Measurements from ENCODE around the gene RASSF1. TPM values are rescaled to one million over a fixed set of nuclear protein-coding genes. Genes with fewer than 3 reads are reported as not detected.

The RASSF1 gene
- total and polyA plus RNA-seq, 2 of the 13 experiments (the other 11 are each of a cell fraction or from before 2014, with no cell fraction given) = 10.2 to 27.5 TPM

GRCh38 chr3:50298836-50299637 is 41.6 kb downstream of the RASSF1 start, which contains the start of the genes HYAL3 and NAA80 (continued):
- TF ChIP-seq ZBTB20 (CRISPR knock-in tag; IDR thresholded peaks at IDR 0.05; ENCODE audit: borderline replicate concordance, low read depth) (0 out of 2 replicates have a peak, but pooled peaks have one; percentile 49), ATAD3A (CRISPR knock-in tag; IDR thresholded peaks at IDR 0.05) (no peak), ZNF326 (CRISPR knock-in tag; IDR thresholded peaks at IDR 0.05; ENCODE audit: borderline replicate concordance) (peak; percentile 39; the same call in 1 of the 2 replicates), EED (CRISPR knock-in tag; IDR thresholded peaks at IDR 0.05) (peak; percentile 64; the same call in 1 of the 2 replicates), ZNF570 (CRISPR knock-in tag; IDR thresholded peaks at IDR 0.05; ENCODE audit: borderline replicate concordance) (no peak), U2AF2 (IDR thresholded peaks at IDR 0.05; ENCODE audit: low read depth, low read length) (no peak), ZNF883 (CRISPR knock-in tag; IDR thresholded peaks at IDR 0.05; ENCODE audit: not compliant biosample characterization) (no peak), ZNF660 (CRISPR knock-in tag; IDR thresholded peaks at IDR 0.05; ENCODE audit: borderline replicate concordance, low read depth) (no peak), ZNF770 (CRISPR knock-in tag; IDR thresholded peaks at IDR 0.05) (0 out of 2 replicates have a peak, but pooled peaks have one; percentile 38), RARA (CRISPR knock-in tag; IDR thresholded peaks at IDR 0.05) (peak; percentile 14; the same call in 1 of the 2 replicates), FOXP4 (CRISPR knock-in tag; IDR thresholded peaks at IDR 0.05) (peak; percentile 23; the same call in 1 of the 2 replicates), ZNF549 (CRISPR knock-in tag; IDR thresholded peaks at IDR 0.05) (no peak), ZNF230 (CRISPR knock-in tag; IDR thresholded peaks at IDR 0.05) (no peak), ZNF552 (CRISPR knock-in tag; IDR thresholded peaks at IDR 0.05; ENCODE audit: borderline replicate concordance) (peak; percentile 76; the same call in 1 of the 2 replicates), ZNF577 (CRISPR knock-in tag; IDR thresholded peaks at IDR 0.05; ENCODE audit: borderline replicate concordance, low read depth) (no peak), ZEB1 (IDR thresholded peaks at IDR 0.05; ENCODE audit: insufficient replicate concordance, low read depth) (peak; percentile 72), ZNF451 (CRISPR knock-in tag; IDR thresholded peaks at IDR 0.05) (peak; percentile 36; the same call in 1 of the 2 replicates), NAIF1 (CRISPR knock-in tag; IDR thresholded peaks at IDR 0.05; ENCODE audit: borderline replicate concordance) (no peak), NRL (CRISPR knock-in tag; IDR thresholded peaks at IDR 0.05; ENCODE audit: borderline replicate concordance) (peak; percentile 92), ZNF557 (CRISPR knock-in tag; IDR thresholded peaks at IDR 0.05) (0 out of 2 replicates have a peak, but pooled peaks have one; percentile 62), RFX1 (IDR thresholded peaks at IDR 0.05) (no peak), HCFC1 (IDR thresholded peaks at IDR 0.05; ENCODE audit: low read depth, low read length) (no peak; the same call in 1 of the 2 replicates), ZNF138 (CRISPR knock-in tag; IDR thresholded peaks at IDR 0.05; ENCODE audit: low read depth) (peak; percentile 76; the same call in 1 of the 2 replicates), TFE3 (CRISPR knock-in tag; IDR thresholded peaks at IDR 0.05) (no peak)
